GM19099 (cell line): Measurements from ENCODE around the gene COMMD1.

Experiments
- POLR2A ChIP-seq: IDR thresholded peaks from 3 replicates; pipeline ENCODE4 v1.6.1; 2011; ENCODE audit warnings: low read depth; ENCODE audit not compliant: insufficient read length; ENCODE audit errors: extremely low read depth

COMMD1 gene

GRCh38 chr2:62163106-62163831 is 257.8 kb downstream of the COMMD1 start:
- no peak for TF ChIP-seq POLR2A

DNA sequence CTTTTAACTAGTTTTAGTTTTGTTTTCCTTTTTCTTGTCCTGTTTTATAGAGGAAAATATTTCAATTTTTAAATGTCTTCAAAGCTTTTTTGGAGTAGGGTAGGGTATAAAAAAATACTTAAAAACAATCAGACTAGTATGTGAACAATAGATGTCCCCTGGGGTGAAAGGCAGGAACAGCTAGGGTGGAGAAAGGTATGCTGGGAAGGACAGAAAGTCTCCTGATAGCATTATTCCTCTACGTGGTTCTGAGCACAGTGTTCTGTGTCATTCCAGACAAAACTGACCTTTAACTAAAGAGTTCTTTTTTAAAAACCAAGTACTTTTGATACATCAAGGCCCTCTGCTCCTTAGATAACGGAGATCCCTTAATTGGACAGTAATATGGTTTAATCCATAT is 258.4 kb downstream of the COMMD1 start:
- no peak for TF ChIP-seq POLR2A

DNA sequence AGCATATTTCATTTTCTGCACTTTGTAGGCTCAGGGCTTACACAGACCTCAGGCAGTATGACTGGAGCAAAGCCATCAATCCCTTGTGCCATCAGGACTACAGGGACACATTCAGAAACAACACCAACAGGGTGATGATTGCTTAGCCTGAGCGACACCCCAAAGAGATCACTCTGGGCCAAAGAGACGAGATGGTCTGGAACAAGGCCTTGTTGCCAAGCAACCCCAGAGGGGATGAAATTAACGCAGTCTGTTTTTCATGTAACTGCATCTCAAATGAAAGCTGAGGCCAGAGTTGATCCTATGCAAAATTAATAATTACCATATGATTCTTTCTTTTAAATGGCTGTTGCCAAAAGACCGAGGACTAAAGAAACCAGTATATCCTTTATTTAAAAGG is 270.3 kb downstream of the COMMD1 start:
- TF ChIP-seq POLR2A: no peak

DNA sequence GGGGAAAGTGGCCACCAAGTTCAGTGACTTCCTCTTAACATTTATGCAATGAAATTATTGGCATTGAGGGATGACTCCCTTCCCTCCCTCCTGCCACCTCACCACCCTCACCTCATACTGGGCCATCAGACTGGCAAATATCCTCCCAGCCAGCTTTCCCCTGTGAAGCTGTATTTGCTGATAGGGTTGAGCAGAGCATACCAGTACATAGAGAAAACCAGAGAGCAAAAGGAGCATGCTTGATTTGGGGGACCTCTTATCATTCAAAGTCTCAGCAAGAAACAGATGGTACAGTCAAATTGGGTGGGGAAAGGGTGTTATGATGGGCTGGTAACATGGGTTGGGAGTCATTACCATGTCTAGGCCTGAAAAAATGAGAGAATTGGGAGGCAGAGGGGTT is 271.3 kb downstream of the COMMD1 start:
- no peak for TF ChIP-seq POLR2A

- TF ChIP-seq POLR2A: no peak
Observed at GRCh38 chr2:62177392-62178049, 272.0 kb downstream of the COMMD1 start.

DNA sequence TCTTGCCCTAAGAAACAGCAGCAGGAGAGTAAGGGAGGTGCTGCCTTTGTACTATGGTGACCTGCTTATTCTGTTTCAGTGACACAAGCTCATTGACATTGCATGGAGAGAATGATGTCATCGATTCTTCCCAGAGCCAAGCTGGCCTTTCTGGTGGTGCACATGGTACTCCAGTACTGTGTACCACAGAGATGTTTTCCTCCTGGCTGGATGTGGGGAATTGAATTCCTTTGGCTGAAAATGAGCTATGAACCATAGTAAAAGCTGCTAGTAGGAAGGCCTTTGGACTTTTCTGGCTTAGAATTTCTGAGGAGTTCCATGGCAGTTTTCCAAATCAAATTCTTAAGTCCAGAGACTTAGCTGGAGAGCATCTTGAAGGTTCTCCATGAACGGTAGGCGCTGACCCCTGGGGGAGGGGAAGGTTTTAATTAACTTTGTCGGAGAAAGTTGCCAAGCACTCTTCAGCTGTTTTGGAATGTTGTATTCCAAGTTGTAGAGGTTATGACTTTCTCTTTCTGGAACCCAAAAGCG is 273.3 kb downstream of the COMMD1 start:
- TF ChIP-seq POLR2A: no peak

- TF ChIP-seq POLR2A: no peak
Observed at GRCh38 chr2:62180975-62181374, 275.5 kb downstream of the COMMD1 start.

- no peak for TF ChIP-seq POLR2A
Observed at GRCh38 chr2:62181843-62182242, 276.4 kb downstream of the COMMD1 start.

DNA sequence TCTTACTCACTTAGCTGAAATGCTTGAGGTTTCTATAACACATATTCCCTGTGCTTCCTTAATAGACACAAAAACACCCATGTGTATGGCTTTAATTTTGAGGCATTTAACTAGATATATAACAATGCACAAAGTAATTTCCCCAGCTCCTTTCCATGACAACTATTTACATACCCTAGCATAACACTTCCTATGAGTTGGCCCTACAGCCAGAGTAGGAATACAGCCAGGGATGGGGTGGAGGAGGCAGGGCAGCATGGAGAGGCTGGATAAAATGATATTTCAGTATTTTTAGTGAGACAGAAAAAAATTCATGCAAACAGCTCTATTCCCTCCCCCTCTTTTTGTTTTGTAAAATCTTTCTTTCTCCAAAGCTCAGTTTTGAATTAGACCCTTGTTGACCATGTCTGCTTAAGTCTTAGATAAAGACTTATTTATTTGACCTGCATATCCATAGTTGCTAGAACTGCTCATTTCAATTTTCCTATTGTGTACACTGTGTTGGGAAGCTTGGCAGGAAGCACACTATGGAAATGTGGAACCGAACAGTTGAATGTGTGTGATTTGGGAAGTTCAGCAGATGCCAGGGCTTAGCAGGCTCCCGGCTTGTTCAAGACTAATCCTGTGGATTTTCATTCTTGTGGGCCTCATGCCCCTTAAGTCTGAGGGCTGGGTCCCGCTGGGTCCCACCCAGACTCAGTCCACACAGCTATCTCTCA is 279.2 kb downstream of the COMMD1 start:
- no peak for TF ChIP-seq POLR2A
